Epithelial cell of prostate (primary cell): ENCODE measurements around the gene IFNG-AS1.
A peak's percentile ranks its signal among the peaks of the same experiment; 100 is the strongest.

Experiments
- DNase-seq: peaks from one replicate; pipeline ENCODE4 v3.0.0-alpha.2; 2011; ENCODE audit warnings: low read depth, low spot score
- H3K27ac ChIP-seq: fragments of 450-650 bp; 2 replicates; pipeline ENCODE4 v1.5.1; 2017; ENCODE audit warnings: mild to moderate bottlenecking

The IFNG-AS1 gene

DNA sequence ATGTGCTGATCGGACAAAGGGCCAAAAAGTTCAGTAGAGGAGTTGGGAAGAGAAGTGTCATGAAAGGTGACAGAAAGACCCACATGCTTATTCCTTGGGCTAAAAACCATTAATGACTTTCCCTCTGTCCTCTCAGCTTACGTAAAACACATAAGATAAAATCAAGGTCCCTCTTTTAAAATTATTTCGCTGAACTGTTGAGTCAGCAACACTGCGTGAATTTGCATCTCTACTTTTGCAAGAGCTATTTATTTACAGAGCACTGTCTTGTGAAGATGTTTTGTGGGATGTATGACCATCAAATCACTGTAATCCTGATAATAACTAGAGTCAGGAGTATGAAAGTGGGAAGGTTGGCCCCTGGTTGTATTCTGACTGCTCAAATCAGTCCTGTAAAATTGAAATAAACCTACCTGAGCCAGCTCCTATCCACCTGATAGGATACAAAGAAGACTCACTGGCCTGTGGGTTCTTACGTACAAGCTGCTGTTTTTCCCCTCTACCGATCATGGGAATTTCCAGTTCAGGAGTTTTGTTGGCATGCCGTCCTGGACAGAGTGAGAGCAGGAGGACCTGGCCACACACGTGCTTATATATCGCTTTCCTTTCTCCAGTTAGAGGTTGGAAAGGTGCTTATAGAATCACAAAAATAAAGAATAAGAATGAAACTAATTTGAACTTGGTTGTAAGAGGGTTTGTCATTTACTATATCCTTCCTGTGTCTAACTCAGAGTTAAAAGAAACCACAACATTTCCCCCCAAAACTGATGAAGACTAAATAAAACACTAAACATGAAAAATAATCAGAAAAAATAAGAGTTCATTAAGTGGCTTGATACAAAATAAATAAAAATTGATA, 42.9 kb downstream of the IFNG-AS1 start:
- H3K27ac ChIP-seq = no peak overlapping the region
- DNase-seq = no peak

DNA sequence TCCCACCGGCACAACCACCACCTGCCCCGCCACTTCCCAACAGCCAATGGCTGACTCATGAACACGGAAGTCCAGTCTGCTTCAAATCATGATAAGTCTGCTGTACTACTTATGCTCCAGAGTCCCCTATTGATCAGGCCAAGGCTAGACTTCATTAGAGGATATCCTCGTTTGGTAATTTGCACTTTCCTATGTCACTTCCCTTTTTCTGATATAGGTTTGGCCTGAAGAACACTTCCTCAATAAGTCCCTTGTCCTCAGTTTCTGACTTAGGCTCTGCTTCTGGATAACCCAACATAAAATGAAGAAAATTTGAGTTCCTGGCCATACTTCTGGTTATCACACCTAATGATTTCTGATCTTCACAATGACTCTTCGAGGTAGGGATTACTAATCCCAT, 45.3 kb downstream of the IFNG-AS1 start:
- DNase-seq = no peak
- no peak overlapping the region for H3K27ac ChIP-seq

DNA sequence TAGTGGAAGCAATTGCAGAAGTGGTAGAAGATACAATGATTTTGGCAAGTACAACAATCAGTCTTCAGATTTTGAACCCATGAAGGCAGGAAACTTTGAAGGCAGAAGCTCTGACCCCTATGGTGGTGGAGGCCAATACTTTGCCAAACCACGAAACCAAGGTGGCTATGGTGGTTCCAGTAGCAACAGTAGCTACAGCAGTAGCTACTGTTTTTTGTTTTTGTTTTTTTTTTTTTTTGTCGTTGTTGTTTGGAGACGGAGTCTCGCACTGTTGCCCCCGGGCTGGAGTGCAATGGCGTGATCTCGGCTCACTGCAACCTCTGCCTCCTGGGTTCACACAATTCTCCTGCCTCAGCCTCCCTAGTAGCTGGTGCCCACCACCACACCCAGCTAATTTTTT, 47.4 kb downstream of the IFNG-AS1 start:
- no peak for DNase-seq

DNA sequence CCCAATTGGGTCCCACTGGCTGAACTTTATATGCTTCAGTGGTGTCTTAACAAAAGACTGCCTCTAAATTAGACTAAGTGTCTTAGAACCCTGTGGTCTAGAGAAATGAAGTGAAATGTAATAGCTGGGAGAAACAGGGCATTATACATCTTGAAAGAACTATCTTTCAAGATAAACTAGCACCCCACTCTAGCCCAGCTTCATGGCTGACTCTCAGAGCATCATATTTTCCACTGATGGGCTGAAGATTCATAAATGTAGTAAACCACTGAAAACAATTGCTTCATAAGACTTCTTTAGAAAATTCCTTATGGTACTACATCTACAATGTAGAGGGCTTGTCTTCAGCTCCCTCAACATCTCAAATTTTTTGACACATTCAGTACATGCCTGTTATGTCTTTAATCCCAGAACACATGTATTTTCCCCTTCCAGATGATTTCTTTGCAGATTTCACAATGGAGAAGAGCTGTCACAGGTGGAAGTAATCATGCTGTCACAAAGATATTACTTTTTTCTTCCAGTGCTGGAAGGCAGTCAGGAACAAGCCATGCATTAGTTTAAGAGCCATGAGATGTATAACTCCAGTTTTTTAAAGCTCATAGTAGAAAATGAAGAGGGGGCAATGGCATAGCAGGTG, 48.5 kb downstream of the IFNG-AS1 start:
- DNase-seq = no peak
- H3K27ac ChIP-seq = no peak overlapping the region

More for the DNA sequence above, 47.4 kb downstream of the IFNG-AS1 start:
- H3K27ac ChIP-seq = no peak overlapping the region

DNA sequence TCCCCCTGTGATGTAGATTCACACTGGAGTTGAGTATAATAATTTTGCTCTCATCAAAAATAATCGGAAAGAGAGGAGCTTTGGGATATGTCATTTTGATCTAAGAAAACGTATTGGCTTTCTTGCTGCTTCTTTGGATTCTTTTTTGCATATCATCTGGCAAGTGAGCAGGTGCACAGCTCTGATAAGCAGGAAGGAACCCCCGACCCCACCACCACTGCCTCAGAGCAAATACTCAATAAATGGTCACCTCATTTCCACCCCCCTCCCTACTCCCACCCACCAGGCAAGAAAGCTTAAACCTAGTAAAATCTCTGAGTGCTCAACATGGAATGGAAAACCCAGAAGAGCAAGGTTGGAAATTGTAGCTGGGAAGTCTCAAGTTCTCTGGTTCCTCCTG, 49.4 kb downstream of the IFNG-AS1 start:
- H3K27ac ChIP-seq = no peak overlapping the region
- no peak for DNase-seq

DNA sequence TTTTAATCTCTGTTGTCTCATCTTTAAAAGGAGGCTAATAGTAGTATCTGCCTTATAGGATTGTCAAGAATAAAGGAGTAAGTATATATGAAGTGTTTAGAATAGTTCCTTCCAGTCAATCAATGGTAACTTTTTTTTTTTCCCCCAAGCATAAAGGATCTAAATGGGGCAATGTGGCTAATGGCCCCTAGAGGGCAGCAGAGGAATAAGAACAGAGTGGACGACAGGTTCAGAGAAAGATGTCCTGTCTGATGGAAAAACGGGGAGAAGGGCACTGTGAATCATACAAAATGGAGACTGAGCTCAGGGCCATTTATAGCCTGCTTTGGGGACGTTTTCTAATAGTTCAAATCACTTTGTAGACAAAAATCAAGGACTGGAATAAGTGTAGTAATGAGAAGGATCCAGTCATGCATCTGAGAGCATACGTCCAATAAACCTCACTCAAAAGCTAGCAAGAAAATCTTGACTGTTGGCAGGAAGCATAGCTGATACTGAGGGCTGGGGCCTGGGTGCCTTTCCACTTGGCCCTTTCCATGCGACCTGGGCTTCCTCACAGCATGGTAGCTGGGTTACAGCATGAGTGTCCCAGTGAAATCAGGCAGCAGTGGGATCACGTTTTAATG, 51.3 kb downstream of the IFNG-AS1 start:
- peak; percentile 29 for DNase-seq
- H3K27ac ChIP-seq = peak overlapping the region; percentile 72

DNA sequence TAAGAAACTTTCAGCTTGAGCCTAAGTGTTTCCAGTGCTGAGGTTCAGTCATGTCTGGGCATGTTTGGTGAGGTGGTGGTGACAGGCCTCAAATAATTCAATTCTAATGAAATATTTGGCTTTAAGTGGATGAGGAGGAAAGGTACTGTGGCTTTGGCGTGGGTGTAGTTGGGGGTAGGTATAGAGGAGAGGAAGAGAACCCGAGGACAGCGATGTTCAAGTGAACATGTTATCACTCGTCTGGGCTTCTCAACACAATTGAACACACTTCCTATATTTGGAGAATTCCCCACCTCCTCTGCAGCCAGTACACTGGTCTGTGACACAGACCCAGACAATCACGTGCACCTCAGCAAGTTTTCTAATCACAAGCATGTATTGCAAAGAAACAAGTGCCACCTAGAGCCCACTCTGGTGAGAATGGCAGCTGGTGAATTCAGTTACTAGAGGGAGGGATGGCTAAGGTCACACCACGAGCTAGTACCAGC, 53.0 kb downstream of the IFNG-AS1 start:
- peak; percentile 76 for DNase-seq

DNA sequence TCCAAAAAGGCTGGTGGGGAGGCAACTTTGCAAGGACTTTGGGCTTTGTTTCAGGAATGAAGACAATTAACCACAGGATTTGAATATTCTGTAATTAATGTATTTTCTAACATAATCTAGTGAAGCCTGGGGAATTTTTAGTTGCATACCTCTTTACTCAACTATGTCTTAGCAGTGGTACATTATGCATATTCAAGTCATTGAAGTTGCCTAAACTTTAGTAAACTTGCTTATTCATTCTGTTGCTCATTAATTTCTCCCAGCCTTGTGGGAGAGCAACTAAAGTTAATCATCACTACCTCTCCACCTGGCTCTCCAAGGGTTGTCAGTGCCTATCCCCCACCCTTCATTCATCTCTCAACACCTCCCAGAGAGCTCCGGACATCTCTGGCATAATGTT, 54.2 kb downstream of the IFNG-AS1 start:
- H3K27ac ChIP-seq = no peak overlapping the region
- no peak for DNase-seq

More for the DNA sequence above, 53.0 kb downstream of the IFNG-AS1 start:
- peak overlapping the region; percentile 72 for H3K27ac ChIP-seq

DNA sequence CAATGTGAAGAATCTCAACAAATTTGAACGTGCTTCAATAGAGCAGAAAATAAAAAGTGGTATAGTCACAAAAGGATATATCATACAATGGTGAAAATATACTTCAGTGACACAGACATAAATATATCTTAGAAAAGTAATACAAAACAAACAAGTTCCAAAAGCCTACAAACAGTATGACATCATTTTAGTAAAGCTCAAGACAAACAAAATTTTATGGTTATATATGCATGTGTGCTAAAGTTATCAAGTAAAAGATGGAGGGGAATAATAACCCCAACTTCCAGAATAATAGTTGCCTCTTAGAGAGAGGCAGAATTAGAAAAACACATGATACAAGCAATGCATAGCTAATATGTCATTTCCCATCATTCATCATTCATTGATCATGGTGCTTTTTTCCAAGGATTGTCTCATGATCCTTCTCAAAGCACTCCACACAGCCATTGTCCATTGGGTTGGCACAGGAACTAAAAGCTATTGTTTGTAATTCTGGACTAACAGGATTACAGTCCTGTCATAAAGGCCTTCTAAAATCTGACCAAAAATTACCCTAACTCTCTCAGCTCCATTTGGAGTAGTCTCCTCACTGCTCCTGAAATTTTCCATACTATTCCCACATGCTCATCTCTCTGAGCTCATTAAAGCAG, 59.5 kb downstream of the IFNG-AS1 start:
- no peak for DNase-seq

DNA sequence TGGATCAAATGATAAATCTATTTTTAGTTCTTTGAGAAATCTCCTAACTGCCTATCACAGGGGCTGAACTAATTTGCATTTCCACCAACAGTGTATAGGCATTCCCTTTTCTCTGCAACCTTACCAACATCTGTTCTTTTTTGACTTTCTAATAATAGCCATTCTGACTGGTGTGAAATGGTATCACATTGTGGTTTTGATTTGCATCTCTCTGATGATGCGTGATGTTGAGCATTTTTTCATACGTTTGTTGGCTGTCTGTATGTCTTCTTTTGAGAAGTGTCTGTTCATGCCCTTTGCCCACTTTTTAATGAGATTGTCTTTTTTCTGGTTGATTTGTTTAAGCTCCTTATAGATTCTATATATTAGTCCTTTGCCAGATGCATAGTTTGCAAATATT, 67.1 kb downstream of the IFNG-AS1 start:
- no peak for DNase-seq
- no peak overlapping the region for H3K27ac ChIP-seq

More for the DNA sequence above, 59.5 kb downstream of the IFNG-AS1 start:
- H3K27ac ChIP-seq = no peak overlapping the region

DNA sequence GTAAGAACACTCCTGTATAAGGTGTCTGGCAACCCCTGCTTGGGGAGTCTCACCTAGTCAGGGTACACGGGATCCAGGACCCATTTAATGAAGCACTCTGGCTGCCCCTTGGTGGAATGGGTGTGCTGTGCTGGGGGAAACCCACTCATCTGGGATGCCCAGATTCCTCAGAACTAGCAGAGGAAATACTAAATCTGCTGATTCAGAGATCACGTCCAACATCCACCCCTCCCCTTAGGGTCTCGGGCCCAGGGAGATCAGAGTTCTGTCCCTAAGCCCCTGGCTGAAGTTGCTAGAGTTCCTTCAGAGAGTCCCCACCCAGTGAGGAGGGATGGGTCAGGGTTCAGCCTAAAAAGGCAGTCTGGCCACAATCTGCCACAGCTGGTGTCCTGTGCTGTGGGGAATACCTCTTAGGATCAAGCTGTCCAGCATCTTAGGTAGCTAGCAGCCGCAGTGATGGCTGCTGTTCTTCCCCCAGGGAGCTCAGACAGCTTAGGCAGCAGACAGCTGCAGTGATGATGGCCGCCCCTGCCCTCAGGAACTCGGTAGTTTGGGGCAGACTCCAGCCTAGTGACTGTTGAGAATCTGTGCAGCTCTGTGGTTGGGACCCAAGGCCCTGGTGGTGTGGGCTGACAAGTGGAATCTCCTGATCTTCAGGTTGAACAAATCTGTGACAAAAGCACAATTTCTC, 74.8 kb downstream of the IFNG-AS1 start:
- no peak for DNase-seq
- H3K27ac ChIP-seq = no peak overlapping the region

DNA sequence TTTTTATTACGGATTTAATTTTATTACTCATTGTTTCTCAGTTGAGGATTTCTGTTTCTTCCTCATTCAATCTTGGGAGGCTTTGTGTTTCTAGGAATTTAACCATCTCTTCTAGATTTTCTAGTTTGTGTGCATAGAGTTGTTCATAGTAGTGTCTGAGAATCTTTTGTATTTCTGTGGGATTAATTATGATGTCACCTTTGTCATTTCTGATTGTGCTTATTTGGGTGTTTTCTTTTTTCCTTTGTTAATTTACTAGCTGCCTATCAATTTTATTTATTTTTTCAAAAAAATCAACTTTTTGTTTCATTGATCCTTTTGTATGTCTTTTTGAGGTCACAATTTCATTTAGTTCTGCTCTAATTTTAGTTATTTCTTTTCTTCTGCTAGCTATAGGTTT, 75.9 kb downstream of the IFNG-AS1 start:
- DNase-seq = no peak
- H3K27ac ChIP-seq = no peak overlapping the region

DNA sequence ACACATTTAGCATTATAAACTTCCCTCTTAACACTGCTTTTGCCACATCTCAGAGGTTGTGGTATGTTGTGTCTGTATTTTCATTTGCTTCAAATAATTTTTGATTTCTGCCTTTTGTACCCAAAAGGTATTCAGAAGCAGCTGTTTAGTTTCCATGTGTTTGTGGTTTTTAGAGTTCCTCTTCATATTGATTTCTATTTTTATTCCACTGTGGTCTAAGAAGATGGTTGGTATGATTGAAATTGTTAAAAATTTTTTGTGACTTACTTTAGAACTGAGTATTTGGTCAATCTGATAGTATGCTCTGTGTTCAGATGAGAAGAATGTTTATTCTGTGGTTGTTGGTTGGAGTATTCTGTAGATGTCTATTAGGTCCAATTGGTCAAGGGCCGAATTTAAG, 76.4 kb downstream of the IFNG-AS1 start:
- DNase-seq = no peak

DNA sequence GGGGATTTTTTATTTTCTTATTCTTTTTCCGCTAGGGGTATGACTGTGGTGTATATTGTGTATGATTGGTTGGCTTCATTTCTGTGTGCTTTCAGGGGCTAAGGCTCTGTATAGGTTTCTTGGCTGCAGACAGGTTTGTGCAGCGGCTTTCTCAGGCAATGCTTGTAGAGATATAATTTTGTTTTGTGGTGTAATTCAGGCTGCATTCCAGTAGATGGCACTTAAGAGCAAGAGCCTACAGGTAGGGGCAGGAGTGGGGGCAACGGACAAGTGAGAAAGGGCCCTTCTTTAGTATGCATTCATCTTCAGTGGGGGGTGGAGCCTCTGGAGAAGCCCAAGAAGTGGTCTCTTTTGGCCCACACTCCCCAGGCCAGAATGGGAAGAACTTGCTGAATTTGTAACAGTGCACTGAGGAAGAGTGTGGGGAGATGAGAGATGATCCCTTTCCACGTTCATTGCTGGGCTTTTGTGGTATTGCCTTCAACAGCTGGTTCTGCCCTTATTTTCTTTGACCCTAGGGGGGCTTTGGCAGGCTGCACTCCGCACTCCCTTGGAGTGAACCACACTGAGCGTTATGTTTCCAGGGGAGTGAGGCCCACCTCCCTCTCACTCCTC, 78.6 kb downstream of the IFNG-AS1 start:
- no peak overlapping the region for H3K27ac ChIP-seq
- no peak for DNase-seq

More for the DNA sequence above, 76.4 kb downstream of the IFNG-AS1 start:
- H3K27ac ChIP-seq = no peak overlapping the region

DNA sequence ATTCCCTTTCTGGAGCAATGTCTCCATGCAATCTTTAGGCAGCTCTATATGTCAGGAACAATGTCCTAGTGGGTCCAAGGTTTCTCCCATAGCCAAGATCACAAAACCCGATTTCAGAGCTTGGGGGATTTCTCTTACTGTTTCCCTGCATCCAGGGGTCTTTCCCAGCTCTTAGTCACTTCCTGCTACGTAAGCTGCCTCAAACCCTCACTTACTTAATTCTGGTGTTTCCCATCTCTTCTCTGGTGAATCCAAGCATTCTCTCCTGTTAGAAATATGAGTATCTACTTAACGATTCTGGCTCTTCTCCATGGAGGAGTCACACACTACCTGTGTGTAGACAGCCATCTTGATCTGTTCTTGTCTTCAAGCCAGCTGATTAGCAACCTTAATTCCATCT, 80.0 kb downstream of the IFNG-AS1 start:
- no peak for DNase-seq
- no peak overlapping the region for H3K27ac ChIP-seq
